GM12865 (cell line): ENCODE data around the gene CA5A.
"Not testable (repeated sequence)": the region's sequence is repeated elsewhere in the genome, so short reads cannot be mapped to it uniquely, and the experiment has no call there.

Experiments used
- DNase-seq: peaks from one replicate; pipeline ENCODE4 v3.0.0; 2010; ENCODE audit warnings: low read depth
- H3K4me3 ChIP-seq: 2 replicates; pipeline ENCODE4 v1.5.1; 2011; ENCODE audit warnings: mild to moderate bottlenecking, low read depth, low read length, control low read depth
- CTCF ChIP-seq: IDR thresholded peaks from 2 replicates; pipeline ENCODE4 v1.5.1; 2011; ENCODE audit warnings: low read length, control low read depth, low read depth, inconsistent platforms; ENCODE audit not compliant: insufficient read depth; ENCODE audit errors: missing control alignments

The CA5A gene

GRCh38 chr16:87882436-87883019, 53.8 kb downstream of the CA5A start:
- no peak for DNase-seq
- TF ChIP-seq CTCF, result no peak
- no peak overlapping the region for H3K4me3 ChIP-seq

GRCh38 chr16:87881324-87882200, 54.8 kb downstream of the CA5A start:
- no peak for TF ChIP-seq CTCF
- DNase-seq, result no peak

GRCh38 chr16:87880117-87880696, 56.1 kb downstream of the CA5A start:
- H3K4me3 ChIP-seq, result no peak overlapping the region
- TF ChIP-seq CTCF, result no peak
- no peak for DNase-seq

More at GRCh38 chr16:87881324-87882200, 54.8 kb downstream of the CA5A start:
- no peak overlapping the region for H3K4me3 ChIP-seq

DNA sequence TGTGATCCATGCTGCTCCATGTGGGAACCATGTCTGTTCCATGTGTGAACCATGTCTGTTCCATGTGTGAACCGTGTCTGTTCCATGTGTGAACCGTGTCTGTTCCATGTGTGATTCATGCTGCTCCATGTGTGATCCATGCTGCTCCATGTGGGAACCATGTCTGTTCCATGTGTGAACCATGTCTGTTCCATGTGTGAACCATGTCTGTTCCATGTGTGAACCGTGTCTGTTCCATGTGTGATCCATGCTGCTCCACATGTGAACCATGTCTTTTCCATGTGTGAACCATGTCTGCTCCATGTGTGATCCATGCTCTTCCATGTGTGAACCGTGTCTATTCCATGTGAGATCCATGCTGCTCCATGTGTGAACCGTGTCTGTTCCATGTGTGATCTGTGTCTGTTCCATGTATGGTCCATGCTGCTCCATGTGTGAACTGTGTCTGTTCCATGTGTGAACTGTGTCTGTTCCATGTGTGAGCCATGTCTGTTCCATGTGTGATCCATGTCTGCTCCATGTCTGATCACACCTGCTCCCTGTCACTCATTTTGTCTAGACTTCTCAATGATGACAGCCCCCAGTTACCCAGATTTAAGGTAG, 56.8 kb downstream of the CA5A start:
- DNase-seq, H3K4me3 ChIP-seq: not testable (repeated sequence)

DNA sequence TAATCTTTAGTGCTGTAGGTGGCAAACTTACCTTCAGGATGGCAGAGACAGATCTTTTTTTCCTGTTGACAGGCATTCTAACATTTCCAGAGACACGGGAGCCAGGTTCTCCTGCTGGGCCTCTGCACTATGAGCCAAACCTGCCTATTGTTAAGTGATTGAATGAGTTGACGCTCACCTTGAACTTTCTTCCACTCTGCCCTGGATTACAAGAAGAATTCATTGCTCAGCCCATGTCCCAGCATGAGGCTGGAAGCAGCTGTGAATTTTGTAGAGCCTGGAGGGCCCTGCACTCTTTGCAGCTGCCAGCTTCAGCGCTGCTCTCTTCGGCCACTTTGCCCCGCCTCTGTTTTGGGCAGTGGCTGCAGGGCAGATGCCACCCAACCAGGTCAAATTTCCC, 57.6 kb downstream of the CA5A start:
- DNase-seq, result no peak
- TF ChIP-seq CTCF, result no peak
- H3K4me3 ChIP-seq, result no peak overlapping the region

GRCh38 chr16:87877942-87878507, 58.3 kb downstream of the CA5A start:
- TF ChIP-seq CTCF, result peak; percentile 27
- peak; percentile 48 for DNase-seq
- no peak overlapping the region for H3K4me3 ChIP-seq

DNA sequence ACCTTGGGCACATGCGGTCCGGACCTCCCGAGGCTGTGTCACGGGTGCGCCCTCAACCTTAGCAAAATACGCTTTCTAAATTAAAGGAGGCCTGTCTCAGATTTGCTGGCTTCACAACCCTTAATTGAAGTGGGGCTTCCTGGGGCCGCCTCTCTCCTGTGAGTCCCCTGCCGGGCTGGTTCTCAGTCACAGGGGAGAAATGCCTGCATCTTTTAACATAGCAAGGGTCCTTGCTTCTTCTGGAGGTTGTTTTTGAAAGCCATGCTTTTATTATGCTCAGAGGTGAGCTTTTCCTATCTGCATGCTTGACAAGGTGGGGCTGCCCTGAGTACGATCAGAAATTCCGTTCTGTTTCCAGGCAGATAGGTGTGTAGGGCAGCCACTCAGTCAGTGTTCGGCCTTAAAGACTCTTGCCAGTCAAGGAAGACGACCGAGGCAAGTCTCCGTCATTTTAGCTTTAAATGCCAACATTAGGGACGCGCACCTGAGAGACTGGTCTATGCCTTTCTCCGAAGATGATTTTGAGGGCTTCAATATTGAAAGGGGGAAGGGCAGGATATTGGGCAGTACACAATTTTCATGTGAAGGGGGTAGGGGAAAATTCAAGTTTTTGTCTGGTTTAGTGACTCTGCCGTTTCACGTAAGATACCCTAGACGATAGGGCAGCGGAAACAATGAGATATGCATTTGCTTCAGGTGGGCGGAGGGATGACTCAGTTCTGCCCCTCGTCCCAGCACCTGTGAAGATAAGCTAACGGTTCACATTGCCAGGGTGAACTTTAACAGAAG, 61.5 kb downstream of the CA5A start:
- TF ChIP-seq CTCF, result no peak
- H3K4me3 ChIP-seq, result no peak overlapping the region
- peak; percentile 58 for DNase-seq

DNA sequence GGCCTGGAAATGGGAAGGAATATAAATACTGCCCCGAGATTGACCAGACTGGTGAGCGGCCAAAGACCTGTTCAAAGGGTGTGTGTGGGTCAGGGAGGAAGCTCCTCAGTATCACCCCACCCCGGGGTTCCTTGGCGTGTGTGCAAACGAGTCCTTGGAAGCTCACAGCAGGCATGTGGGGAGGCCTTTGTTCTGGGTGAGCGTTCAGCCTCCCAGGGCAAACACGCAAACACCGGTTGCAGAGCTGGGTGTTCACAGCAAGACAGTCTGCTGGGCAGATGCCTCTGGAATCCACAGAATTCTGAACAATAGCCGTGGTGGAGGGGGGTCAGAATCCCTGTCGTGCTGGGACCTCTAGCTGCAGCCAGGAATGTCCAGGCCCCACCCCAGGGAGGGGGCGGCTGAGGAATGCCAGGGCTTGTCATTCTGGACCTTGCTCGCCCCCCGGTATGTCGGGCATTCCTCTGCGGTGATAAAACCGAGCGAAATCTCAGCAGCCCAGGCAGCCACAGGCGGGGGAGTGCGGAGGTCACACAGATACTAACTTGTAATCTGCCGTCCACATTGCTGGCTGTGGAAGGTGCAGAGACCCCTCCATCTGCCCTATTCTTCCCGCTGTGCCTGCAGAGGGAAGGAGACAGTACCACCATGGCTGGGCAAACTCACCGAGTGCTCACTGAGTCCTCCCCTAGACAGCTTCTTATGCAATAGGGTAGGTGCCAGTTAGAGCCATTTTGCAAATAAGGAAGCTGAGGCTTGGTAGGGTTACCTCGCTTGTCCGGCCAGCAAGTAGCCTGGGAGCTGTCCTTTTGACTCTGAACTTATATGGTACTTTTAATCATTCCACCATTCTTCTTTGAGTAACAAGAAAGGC, 65.7 kb downstream of the CA5A start:
- not testable (repeated sequence) for DNase-seq, H3K4me3 ChIP-seq

DNA sequence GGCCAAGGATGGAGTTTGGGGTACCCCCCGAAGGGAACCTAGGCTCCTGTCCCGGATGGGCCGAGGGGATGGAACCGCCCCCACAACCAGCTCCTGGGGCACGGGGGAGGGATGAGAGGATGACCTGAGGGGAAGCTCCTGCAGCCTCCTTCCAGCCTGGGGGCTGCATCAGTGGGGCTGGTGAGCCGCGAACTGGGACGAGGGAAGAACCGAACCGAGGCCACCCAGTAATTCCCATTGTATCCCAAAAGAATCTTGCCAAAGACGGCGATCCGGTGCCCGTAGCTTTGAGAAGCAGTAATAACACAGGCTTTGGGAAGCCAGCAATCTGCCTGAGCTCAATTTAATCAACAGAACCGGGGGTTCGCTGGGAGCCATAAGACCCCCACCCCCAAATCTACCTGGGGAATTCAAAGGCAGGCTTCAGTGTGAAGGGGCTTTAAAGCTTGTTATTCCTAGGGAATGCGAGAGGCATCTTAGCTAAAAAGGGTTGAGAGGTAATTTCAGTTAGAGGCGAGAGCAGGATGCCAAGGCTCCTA, 66.4 kb downstream of the CA5A start:
- not testable (repeated sequence) for DNase-seq
- H3K4me3 ChIP-seq, result peak overlapping the region; percentile 33; the same call in 1 of the 2 replicates
